ENCODE results near the gene SLC38A8. TPM values are rescaled to one million over a fixed set of nuclear protein-coding genes. Genes with fewer than 3 reads are reported as not detected.

Gene SLC38A8
- polyA plus RNA-seq, 1 donor from 2014 or later, result not detected

DNA sequence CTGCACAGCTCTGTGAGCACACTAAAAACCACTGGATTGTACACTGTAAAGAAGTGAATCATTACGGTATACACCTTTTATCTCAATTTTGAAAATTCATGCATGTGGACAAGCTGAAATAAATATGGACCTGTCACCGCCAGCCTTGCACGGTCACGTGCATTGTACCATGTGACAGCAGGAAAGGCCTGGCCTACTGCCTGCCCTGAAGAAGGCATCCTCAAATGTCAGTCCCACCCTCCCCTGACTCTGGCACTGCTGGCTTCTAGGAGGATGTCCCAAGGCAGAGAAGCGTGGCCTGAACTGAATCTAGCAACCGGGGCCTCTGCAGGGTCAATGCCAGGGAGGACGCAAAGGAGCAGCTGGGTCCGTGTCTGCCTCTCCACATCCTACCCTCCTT is 34.6 kb downstream of the SLC38A8 start:
- no peak overlapping the region for H3K27ac ChIP-seq (ENCODE audit: low read length)
- no peak overlapping the region for H2AFZ ChIP-seq (ENCODE audit: low read depth, low read length)
- H4K20me1 ChIP-seq (ENCODE audit: insufficient read depth), result no peaks in the 10 kb centered on the region
- H3K9me3 ChIP-seq (ENCODE audit: low read length), result no peaks in the 10 kb centered on the region
- H3K79me2 ChIP-seq (replicated peaks; ENCODE audit: insufficient read depth, low read length), result no peaks in the 10 kb centered on the region
- H3F3A ChIP-seq (ENCODE audit: insufficient read depth, low read length, poor library complexity, severe bottlenecking), result no peaks in the 10 kb centered on the region
- no peaks in the 10 kb centered on the region for H3K27me3 ChIP-seq (ENCODE audit: insufficient read depth, low read depth, low read length)
- H3K4me3 ChIP-seq (ENCODE audit: low read length), result no peak overlapping the region
- no peak for TF ChIP-seq MXI1 (conservative IDR thresholded peaks at IDR 0.05; ENCODE audit: poor library complexity, severe bottlenecking)
- no peaks in the 10 kb centered on the region for H3K9me2 ChIP-seq (ENCODE audit: insufficient read depth, low read length)
- H3K4me2 ChIP-seq (ENCODE audit: low read length), result no peak overlapping the region
- no peak overlapping the region for H3K9ac ChIP-seq (ENCODE audit: low read length)
- H3K36me3 ChIP-seq (ENCODE audit: insufficient read depth, low read length), result no peaks in the 10 kb centered on the region

DNA sequence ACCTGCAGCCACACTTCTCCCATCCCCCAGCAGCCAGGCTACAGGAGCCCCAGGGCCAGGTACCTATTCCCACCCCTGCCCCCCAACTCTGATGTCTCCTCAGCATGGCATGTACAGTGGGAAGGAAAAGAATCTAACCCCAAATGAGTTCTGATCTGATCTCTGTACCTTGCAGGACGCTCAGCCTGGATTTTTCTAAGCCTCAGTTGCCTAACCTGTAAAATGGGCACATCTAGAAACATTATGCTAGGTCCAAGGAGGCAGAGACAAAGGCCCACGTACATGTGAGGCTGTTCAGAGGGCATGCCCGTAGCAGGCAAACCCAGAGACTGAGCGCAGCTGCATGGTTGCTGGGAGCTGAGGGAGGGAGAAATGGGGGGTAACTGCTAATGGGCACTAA is 35.1 kb downstream of the SLC38A8 start:
- H3K9ac ChIP-seq (ENCODE audit: low read length), result no peak overlapping the region
- H3K4me2 ChIP-seq (ENCODE audit: low read length), result no peak overlapping the region
- no peaks in the 10 kb centered on the region for H3K79me2 ChIP-seq (replicated peaks; ENCODE audit: insufficient read depth, low read length)
- no peak overlapping the region for H3K4me3 ChIP-seq (ENCODE audit: low read length)
- H3K27ac ChIP-seq (ENCODE audit: low read length), result no peak overlapping the region
- H3F3A ChIP-seq (ENCODE audit: insufficient read depth, low read length, poor library complexity, severe bottlenecking), result no peaks in the 10 kb centered on the region
- H2AFZ ChIP-seq (ENCODE audit: low read depth, low read length), result no peak overlapping the region
- no peaks in the 10 kb centered on the region for H3K27me3 ChIP-seq (ENCODE audit: insufficient read depth, low read depth, low read length)
- H3K9me3 ChIP-seq (ENCODE audit: low read length), result no peaks in the 10 kb centered on the region
- H3K9me2 ChIP-seq (ENCODE audit: insufficient read depth, low read length), result no peaks in the 10 kb centered on the region
- no peaks in the 10 kb centered on the region for H3K36me3 ChIP-seq (ENCODE audit: insufficient read depth, low read length)
- no peaks in the 10 kb centered on the region for H4K20me1 ChIP-seq (ENCODE audit: insufficient read depth)
- no peak for TF ChIP-seq RAD21 (conservative IDR thresholded peaks at IDR 0.05)
- TF ChIP-seq, protein P1, sequence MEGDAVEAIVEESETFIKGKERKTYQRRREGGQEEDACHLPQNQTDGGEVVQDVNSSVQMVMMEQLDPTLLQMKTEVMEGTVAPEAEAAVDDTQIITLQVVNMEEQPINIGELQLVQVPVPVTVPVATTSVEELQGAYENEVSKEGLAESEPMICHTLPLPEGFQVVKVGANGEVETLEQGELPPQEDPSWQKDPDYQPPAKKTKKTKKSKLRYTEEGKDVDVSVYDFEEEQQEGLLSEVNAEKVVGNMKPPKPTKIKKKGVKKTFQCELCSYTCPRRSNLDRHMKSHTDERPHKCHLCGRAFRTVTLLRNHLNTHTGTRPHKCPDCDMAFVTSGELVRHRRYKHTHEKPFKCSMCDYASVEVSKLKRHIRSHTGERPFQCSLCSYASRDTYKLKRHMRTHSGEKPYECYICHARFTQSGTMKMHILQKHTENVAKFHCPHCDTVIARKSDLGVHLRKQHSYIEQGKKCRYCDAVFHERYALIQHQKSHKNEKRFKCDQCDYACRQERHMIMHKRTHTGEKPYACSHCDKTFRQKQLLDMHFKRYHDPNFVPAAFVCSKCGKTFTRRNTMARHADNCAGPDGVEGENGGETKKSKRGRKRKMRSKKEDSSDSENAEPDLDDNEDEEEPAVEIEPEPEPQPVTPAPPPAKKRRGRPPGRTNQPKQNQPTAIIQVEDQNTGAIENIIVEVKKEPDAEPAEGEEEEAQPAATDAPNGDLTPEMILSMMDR (IDR thresholded peaks at IDR 0.05; ENCODE audit: poor library complexity, severe bottlenecking), result no peak
- no peak for TF ChIP-seq EP300 (conservative IDR thresholded peaks at IDR 0.05; ENCODE audit: poor library complexity, severe bottlenecking)
- no peak for TF ChIP-seq POLR2AphosphoS5 (IDR thresholded peaks at IDR 0.05)
- no peak for TF ChIP-seq SMC3 (conservative IDR thresholded peaks at IDR 0.05; ENCODE audit: poor library complexity)
- TF ChIP-seq, protein P2, sequence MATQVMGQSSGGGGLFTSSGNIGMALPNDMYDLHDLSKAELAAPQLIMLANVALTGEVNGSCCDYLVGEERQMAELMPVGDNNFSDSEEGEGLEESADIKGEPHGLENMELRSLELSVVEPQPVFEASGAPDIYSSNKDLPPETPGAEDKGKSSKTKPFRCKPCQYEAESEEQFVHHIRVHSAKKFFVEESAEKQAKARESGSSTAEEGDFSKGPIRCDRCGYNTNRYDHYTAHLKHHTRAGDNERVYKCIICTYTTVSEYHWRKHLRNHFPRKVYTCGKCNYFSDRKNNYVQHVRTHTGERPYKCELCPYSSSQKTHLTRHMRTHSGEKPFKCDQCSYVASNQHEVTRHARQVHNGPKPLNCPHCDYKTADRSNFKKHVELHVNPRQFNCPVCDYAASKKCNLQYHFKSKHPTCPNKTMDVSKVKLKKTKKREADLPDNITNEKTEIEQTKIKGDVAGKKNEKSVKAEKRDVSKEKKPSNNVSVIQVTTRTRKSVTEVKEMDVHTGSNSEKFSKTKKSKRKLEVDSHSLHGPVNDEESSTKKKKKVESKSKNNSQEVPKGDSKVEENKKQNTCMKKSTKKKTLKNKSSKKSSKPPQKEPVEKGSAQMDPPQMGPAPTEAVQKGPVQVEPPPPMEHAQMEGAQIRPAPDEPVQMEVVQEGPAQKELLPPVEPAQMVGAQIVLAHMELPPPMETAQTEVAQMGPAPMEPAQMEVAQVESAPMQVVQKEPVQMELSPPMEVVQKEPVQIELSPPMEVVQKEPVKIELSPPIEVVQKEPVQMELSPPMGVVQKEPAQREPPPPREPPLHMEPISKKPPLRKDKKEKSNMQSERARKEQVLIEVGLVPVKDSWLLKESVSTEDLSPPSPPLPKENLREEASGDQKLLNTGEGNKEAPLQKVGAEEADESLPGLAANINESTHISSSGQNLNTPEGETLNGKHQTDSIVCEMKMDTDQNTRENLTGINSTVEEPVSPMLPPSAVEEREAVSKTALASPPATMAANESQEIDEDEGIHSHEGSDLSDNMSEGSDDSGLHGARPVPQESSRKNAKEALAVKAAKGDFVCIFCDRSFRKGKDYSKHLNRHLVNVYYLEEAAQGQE (IDR thresholded peaks at IDR 0.05; ENCODE audit: borderline replicate concordance), result no peak
- TF ChIP-seq MXI1 (conservative IDR thresholded peaks at IDR 0.05; ENCODE audit: poor library complexity, severe bottlenecking), result no peak
- TF ChIP-seq EZH2 (IDR thresholded peaks at IDR 0.05; ENCODE audit: borderline replicate concordance, insufficient read depth, low read length, poor library complexity, severe bottlenecking), result no peak
- TF ChIP-seq TAF1 (IDR thresholded peaks at IDR 0.05; ENCODE audit: low read depth), result no peak

DNA sequence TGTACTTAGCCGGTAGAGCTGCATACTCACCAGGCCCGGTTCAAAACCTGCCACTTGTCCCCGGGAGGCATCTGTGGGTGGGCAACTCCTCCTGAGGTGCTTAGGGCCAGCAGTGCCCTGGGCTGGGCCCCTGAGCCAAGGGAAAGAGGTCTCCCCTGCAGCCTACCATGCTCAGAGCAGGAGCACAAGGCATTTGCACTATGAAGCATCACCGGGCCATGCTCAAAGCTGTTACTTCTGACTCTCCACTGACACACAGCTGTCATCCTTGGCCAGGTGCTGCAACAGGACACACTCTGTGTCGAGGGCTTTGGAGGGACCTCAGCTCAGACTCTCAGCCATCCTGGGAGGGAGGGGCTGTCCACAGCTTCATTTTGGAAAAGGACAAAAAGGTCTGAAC is 37.2 kb downstream of the SLC38A8 start:
- Histone ChIP-seq H4K20me1 (ENCODE audit: insufficient read depth) (no peaks in the 10 kb centered on the region), H3K79me2 (replicated peaks; ENCODE audit: insufficient read depth, low read length) (no peaks in the 10 kb centered on the region), H3K9me3 (ENCODE audit: low read length) (no peaks in the 10 kb centered on the region), H3K9me2 (ENCODE audit: insufficient read depth, low read length) (no peaks in the 10 kb centered on the region), H3K36me3 (ENCODE audit: insufficient read depth, low read length) (no peaks in the 10 kb centered on the region), H3K27ac (ENCODE audit: low read length) (peak overlapping the region; percentile 4), H3K27me3 (ENCODE audit: insufficient read depth, low read depth, low read length) (no peaks in the 10 kb centered on the region), H3K9ac (ENCODE audit: low read length) (no peak overlapping the region), H3F3A (ENCODE audit: insufficient read depth, low read length, poor library complexity, severe bottlenecking) (no peaks in the 10 kb centered on the region), H2AFZ (ENCODE audit: low read depth, low read length) (no peak overlapping the region), H3K4me2 (ENCODE audit: low read length) (no peak overlapping the region), H3K4me3 (ENCODE audit: low read length) (no peak overlapping the region)
- TF ChIP-seq, protein P1 (IDR thresholded peaks at IDR 0.05; ENCODE audit: poor library complexity, severe bottlenecking), result no peak
- TF ChIP-seq, protein P2 (IDR thresholded peaks at IDR 0.05; ENCODE audit: borderline replicate concordance), result no peak
- TF ChIP-seq EP300 (conservative IDR thresholded peaks at IDR 0.05; ENCODE audit: poor library complexity, severe bottlenecking) (no peak), TAF1 (IDR thresholded peaks at IDR 0.05; ENCODE audit: low read depth) (no peak), POLR2AphosphoS5 (IDR thresholded peaks at IDR 0.05) (no peak), RAD21 (conservative IDR thresholded peaks at IDR 0.05) (no peak), EZH2 (IDR thresholded peaks at IDR 0.05; ENCODE audit: borderline replicate concordance, insufficient read depth, low read length, poor library complexity, severe bottlenecking) (no peak), SMC3 (conservative IDR thresholded peaks at IDR 0.05; ENCODE audit: poor library complexity) (no peak), MXI1 (conservative IDR thresholded peaks at IDR 0.05; ENCODE audit: poor library complexity, severe bottlenecking) (no peak)
